Thoracic aorta (tissue), 2 donors: ENCODE results near the gene IPPK. TPM values are rescaled to one million over a fixed set of nuclear protein-coding genes. Genes with fewer than 3 reads are reported as not detected.

ENCODE experiments used
- ATAC-seq: fragments of 150-250 bp; one replicate; pipeline ENCODE4 v1.8.0; 2017; ENCODE audit warnings: low read depth; ENCODE audit not compliant: insufficient number of reproducible peaks, low FRiP score
- DNase-seq: peaks from one replicate; pipeline ENCODE4 v3.0.0-alpha.2; 2020; ENCODE audit warnings: low spot score
- H3K27ac ChIP-seq, 2 donors: fragments of 200-600 bp; sonication (generic); 1 replicate in 1 of 2; 2 replicates in 1 of 2; pipeline ENCODE4 v1.5.1; 2016; ENCODE audit warnings: mild to moderate bottlenecking in 2 of 2, moderate library complexity in 2 of 2
- H3K27me3 ChIP-seq: fragments of 200-600 bp; sonication (generic); replicated peaks from 2 replicates; pipeline ENCODE4 v1.6.0; 2016; ENCODE audit warnings: mild to moderate bottlenecking; ENCODE audit not compliant: insufficient read depth
- H3K36me3 ChIP-seq: fragments of 200-600 bp; sonication (generic); one replicate; pipeline ENCODE4 v1.5.1; 2016
- H3K4me1 ChIP-seq, 2 donors: fragments of 200-600 bp; sonication (generic); 1 replicate in 1 of 2; 2 replicates in 1 of 2; pipeline versions ENCODE4 v1.5.1 to v1.6.0; 2016; ENCODE audit warnings: low read depth in 2 of 2, mild to moderate bottlenecking in 1 of 2; ENCODE audit not compliant: control insufficient read depth in 1 of 2
- H3K4me3 ChIP-seq: fragments of 200-600 bp; sonication (generic); 2 replicates; pipeline ENCODE4 v1.5.1; 2016; ENCODE audit warnings: mild to moderate bottlenecking
- H3K9me3 ChIP-seq: fragments of 200-600 bp; sonication (generic); 2 replicates; pipeline ENCODE4 v1.5.1; 2016
- CTCF ChIP-seq: fragments of 200-600 bp; sonication (generic); IDR thresholded peaks from one replicate; pipeline ENCODE4 v1.5.1; 2019; ENCODE audit warnings: antibody characterized with exemption
- total RNA-seq, 2 donors: library from RNA; depleted of rRNA; stranded (reverse); fragments of >200 nt; gene quantifications; one replicate each; pipeline versions ENCODE4 v1.1.0 to v1.2.3, GENCODE V29; 2016

The IPPK gene
- total RNA-seq, 2 donors from 2014 or later, result 6.9 to 11.7 TPM

DNA sequence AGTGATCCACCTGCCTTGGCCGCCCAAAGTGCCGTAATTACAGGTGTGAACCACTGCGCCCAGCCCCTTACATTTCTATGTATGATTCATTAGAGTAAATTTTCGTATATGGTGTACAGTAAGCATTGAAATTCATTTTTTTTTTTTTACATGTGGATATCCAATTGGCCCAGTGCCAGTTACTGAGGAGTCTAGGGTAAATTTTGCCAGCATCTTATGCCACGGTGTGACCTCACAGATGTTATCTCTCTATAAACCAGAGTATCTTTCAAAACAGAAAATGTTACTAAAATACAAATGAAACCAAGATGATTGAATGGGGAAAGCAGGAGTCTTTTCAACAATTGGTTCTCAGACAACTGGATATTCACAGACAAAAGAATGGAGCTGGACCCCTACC, 64.7 kb downstream of the IPPK start:
- ATAC-seq, result no peak
- DNase-seq, result no peak
- Histone ChIP-seq H3K4me1 (peaks cover 34 to 50% of the 10 kb centered on the region in 2 donors), H3K36me3 (no peaks in the 10 kb centered on the region), H3K27me3 (no peaks in the 10 kb centered on the region), H3K9me3 (no peaks in the 10 kb centered on the region), H3K4me3 (no peak overlapping the region), H3K27ac (no peak overlapping the region)
- no peak for TF ChIP-seq CTCF

- no peak for TF ChIP-seq CTCF
- Histone ChIP-seq H3K36me3 (no peaks in the 10 kb centered on the region), H3K9me3 (no peaks in the 10 kb centered on the region), H3K4me3 (no peak overlapping the region), H3K27ac (no peak overlapping the region), H3K4me1 (peaks cover 35 to 50% of the 10 kb centered on the region in 2 donors), H3K27me3 (no peaks in the 10 kb centered on the region)
- ATAC-seq, result no peak
- DNase-seq, result no peak
These were observed 65.9 kb downstream of the IPPK start for GRCh38 chr9:92603990-92604389.

DNA sequence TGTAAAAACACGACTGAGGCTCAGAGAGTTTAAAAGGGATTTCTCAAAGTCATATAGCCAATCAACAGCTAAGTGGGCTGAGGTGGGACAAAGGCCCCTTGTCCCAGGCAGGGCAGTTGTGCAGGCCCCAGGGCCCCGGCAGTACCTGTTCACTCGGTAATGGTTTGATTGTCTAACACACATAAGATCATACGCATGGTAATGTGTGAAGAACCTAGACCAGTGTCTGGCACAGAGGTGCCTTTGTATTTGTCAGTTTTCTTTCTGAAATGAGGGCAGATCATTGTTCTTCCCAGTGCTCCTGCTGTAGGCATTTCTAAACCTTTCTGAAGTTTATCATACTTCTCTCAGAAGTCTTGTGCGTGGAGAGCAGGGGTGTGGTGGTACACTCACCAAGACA, 66.8 kb downstream of the IPPK start:
- peaks cover 32 to 50% of the 10 kb centered on the region in 2 donors for H3K4me1 ChIP-seq
- no peak for DNase-seq
- no peak for ATAC-seq

GRCh38 chr9:92602413-92602812, 67.5 kb downstream of the IPPK start:
- ATAC-seq (no peak), DNase-seq (no peak)
- Histone ChIP-seq H3K36me3 (no peaks in the 10 kb centered on the region), H3K27me3 (no peaks in the 10 kb centered on the region), H3K9me3 (no peaks in the 10 kb centered on the region), H3K4me3 (no peak overlapping the region), H3K27ac (peak overlapping the region in 1 of 2 donors; percentile 87), H3K4me1 (peaks cover 31 to 50% of the 10 kb centered on the region in 2 donors)
- no peak for TF ChIP-seq CTCF

More for the DNA sequence above, 66.8 kb downstream of the IPPK start:
- TF ChIP-seq CTCF, result no peak
- Histone ChIP-seq H3K36me3 (no peaks in the 10 kb centered on the region), H3K4me3 (no peak overlapping the region), H3K27me3 (no peaks in the 10 kb centered on the region), H3K27ac (no peak overlapping the region), H3K9me3 (no peaks in the 10 kb centered on the region)

GRCh38 chr9:92601451-92601850, 68.5 kb downstream of the IPPK start:
- peaks cover 27 to 53% of the 10 kb centered on the region in 2 donors for H3K4me1 ChIP-seq
- TF ChIP-seq CTCF, result no peak

More at GRCh38 chr9:92601451-92601850, 68.5 kb downstream of the IPPK start:
- Histone ChIP-seq H3K9me3 (no peaks in the 10 kb centered on the region), H3K36me3 (no peaks in the 10 kb centered on the region), H3K27me3 (no peaks in the 10 kb centered on the region), H3K4me3 (no peak overlapping the region), H3K27ac (peak overlapping the region; percentile 79 to 87)
- no peak for ATAC-seq
- DNase-seq, result no peak
